Measurements from ENCODE around the gene RAD51D. TPM values are rescaled to one million over a fixed set of nuclear protein-coding genes. Genes with fewer than 3 reads are reported as not detected.

RAD51D gene
- polyA plus RNA-seq, 2 of the 4 experiments (the other 2 are of a cell fraction): 18.4 to 23.8 TPM

DNA sequence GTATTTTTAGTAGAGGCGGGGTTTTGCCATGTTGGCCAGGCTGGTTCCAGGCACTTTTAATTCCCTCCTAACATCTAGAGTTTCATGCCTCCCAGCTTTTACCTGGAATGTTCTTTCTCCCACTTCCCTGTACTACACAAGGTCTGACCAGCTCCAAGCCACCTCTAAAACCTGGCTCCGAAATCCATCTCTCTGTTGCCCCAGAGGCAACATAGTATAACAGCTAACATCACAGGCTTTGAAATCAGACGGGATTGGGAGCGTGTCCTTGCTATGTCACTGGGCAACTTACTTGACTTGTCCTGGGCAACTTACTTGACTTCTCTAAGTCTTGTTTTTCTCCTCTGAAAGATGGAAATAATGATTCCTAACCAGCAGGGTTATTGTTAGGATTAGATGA lies 43.1 kb upstream of the RAD51D start:
- no peak for TF ChIP-seq ESRRA (IDR thresholded peaks at IDR 0.05; ENCODE audit: borderline replicate concordance, low read length)
- TF ChIP-seq EHMT2 (IDR thresholded peaks at IDR 0.05; ENCODE audit: low read depth): no peak
- TF ChIP-seq, protein P1, sequence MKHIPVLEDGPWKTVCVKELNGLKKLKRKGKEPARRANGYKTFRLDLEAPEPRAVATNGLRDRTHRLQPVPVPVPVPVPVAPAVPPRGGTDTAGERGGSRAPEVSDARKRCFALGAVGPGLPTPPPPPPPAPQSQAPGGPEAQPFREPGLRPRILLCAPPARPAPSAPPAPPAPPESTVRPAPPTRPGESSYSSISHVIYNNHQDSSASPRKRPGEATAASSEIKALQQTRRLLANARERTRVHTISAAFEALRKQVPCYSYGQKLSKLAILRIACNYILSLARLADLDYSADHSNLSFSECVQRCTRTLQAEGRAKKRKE (CRISPR knock-in tag; IDR thresholded peaks at IDR 0.05; ENCODE audit: low read depth): no peak
- no peak for TF ChIP-seq JUN (IDR thresholded peaks at IDR 0.05)
- no peak for TF ChIP-seq RFX5 (IDR thresholded peaks at IDR 0.05)
- TF ChIP-seq NR3C1 (IDR thresholded peaks at IDR 0.05): no peak
- no peak for TF ChIP-seq ZNF302 (CRISPR knock-in tag; IDR thresholded peaks at IDR 0.05)
- no peak for TF ChIP-seq HOXB5 (CRISPR knock-in tag; IDR thresholded peaks at IDR 0.05)
- TF ChIP-seq MAFK (IDR thresholded peaks at IDR 0.05; ENCODE audit: partially characterized antibody): no peak
- TF ChIP-seq, protein P2, sequence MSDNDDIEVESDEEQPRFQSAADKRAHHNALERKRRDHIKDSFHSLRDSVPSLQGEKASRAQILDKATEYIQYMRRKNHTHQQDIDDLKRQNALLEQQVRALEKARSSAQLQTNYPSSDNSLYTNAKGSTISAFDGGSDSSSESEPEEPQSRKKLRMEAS (IDR thresholded peaks at IDR 0.05): no peak
- TF ChIP-seq ZFP36 (IDR thresholded peaks at IDR 0.05; ENCODE audit: borderline replicate concordance, partially characterized antibody): no peak
- TF ChIP-seq, protein P3, sequence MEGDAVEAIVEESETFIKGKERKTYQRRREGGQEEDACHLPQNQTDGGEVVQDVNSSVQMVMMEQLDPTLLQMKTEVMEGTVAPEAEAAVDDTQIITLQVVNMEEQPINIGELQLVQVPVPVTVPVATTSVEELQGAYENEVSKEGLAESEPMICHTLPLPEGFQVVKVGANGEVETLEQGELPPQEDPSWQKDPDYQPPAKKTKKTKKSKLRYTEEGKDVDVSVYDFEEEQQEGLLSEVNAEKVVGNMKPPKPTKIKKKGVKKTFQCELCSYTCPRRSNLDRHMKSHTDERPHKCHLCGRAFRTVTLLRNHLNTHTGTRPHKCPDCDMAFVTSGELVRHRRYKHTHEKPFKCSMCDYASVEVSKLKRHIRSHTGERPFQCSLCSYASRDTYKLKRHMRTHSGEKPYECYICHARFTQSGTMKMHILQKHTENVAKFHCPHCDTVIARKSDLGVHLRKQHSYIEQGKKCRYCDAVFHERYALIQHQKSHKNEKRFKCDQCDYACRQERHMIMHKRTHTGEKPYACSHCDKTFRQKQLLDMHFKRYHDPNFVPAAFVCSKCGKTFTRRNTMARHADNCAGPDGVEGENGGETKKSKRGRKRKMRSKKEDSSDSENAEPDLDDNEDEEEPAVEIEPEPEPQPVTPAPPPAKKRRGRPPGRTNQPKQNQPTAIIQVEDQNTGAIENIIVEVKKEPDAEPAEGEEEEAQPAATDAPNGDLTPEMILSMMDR (IDR thresholded peaks at IDR 0.05): no peak
- no peak for TF ChIP-seq RARB (CRISPR knock-in tag; IDR thresholded peaks at IDR 0.05)
- no peak for TF ChIP-seq CBX2 (IDR thresholded peaks at IDR 0.05; ENCODE audit: borderline replicate concordance, low read depth)
- TF ChIP-seq TFCP2L1 (CRISPR knock-in tag; IDR thresholded peaks at IDR 0.05): no peak
- no peak for TF ChIP-seq CHD2 (IDR thresholded peaks at IDR 0.05; ENCODE audit: low read length, partially characterized antibody)
- TF ChIP-seq, protein P4, sequence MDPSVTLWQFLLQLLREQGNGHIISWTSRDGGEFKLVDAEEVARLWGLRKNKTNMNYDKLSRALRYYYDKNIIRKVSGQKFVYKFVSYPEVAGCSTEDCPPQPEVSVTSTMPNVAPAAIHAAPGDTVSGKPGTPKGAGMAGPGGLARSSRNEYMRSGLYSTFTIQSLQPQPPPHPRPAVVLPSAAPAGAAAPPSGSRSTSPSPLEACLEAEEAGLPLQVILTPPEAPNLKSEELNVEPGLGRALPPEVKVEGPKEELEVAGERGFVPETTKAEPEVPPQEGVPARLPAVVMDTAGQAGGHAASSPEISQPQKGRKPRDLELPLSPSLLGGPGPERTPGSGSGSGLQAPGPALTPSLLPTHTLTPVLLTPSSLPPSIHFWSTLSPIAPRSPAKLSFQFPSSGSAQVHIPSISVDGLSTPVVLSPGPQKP (IDR thresholded peaks at IDR 0.05; ENCODE audit: low read depth, low read length): no peak
- DNase-seq (ENCODE audit: low read depth in 1 of 2, low spot score in 1 of 2) (no peak), ATAC-seq (no peak), FAIRE-seq (no peak)
- H3K4me1 ChIP-seq: no peaks in the 10 kb centered on the region
- POLR2A ChIA-PET: interaction anchor here (0.6 kb wide), 1 partner anchor 15 kb away, joined by 3 read pairs; the partner anchor contains the start of gene UNC45B
- no peak overlapping the region for H3K4me3 ChIP-seq
- no peak overlapping the region for H3K27ac ChIP-seq
- CTCF ChIA-PET: interaction anchor here (1.0 to 13.9 kb wide), 4 partner anchors 8 to 375 kb away, joined by 4 to 308 read pairs (median 8); partner anchors contain the start of gene SLFN12L
- 70% methylated on average over 4 of the region's 4 CpGs for WGBS (ENCODE audit: missing lambda C conversion rate)
- no peaks in the 10 kb centered on the region for H3K9me3 ChIP-seq
- no peak overlapping the region for H3K4me2 ChIP-seq

DNA sequence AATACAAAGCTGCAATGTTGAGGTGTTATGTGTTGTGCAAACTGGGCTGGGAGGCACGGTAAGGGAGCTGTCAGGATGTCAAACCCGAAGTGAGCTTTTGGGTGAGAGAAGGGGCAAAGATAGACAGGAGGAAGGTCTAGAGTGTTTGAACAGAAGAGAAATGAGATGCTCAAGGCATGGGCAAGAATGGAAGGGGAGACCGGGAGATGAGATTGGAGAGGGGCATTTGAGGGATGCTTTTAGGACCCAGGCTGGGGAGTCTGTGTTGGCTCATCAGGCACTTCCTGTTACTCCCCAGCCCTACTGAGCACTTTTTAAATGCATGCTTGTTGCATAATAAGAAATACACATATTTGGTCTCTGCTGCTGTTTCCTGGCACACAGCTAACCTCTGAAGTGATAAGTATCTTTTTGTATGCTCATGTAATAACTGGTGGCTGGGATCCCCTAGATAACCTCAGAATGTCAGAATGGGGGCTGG lies 41.7 kb upstream of the RAD51D start:
- ChIA-PET CTCF (interaction anchor here (0.9 to 1.5 kb wide), 2 partner anchors 15 to 378 kb away, joined by 4 to 5 read pairs; no protein-coding TSS in a partner anchor), POLR2A (no interaction called here)
- 41% methylated on average over 3 of the region's 3 CpGs for WGBS (ENCODE audit: missing lambda C conversion rate)
- Histone ChIP-seq H3K4me2 (no peak overlapping the region), H3K4me1 (no peaks in the 10 kb centered on the region), H3K4me3 (no peak overlapping the region), H3K27ac (no peak overlapping the region), H3K9me3 (no peaks in the 10 kb centered on the region)
- DNase-seq (ENCODE audit: low read depth in 1 of 2, low spot score in 1 of 2) (no peak), ATAC-seq (no peak), FAIRE-seq (no peak)
- TF ChIP-seq NFE2L2 (conservative IDR thresholded peaks at IDR 0.05; ENCODE audit: low read length) (no peak), HOXA7 (CRISPR knock-in tag; IDR thresholded peaks at IDR 0.05) (no peak), SREBF2 (IDR thresholded peaks at IDR 0.05) (no peak), JUNB (IDR thresholded peaks at IDR 0.05) (no peak), CHD2 (IDR thresholded peaks at IDR 0.05; ENCODE audit: low read length, partially characterized antibody) (no peak), CBX2 (IDR thresholded peaks at IDR 0.05; ENCODE audit: borderline replicate concordance, low read depth) (no peak), CHD4 (IDR thresholded peaks at IDR 0.05; ENCODE audit: borderline replicate concordance) (no peak), PHF8 (IDR thresholded peaks at IDR 0.05; ENCODE audit: borderline replicate concordance, low read depth) (no peak), NPAS2 (CRISPR knock-in tag; IDR thresholded peaks at IDR 0.05; ENCODE audit: borderline replicate concordance) (no peak), JUN (IDR thresholded peaks at IDR 0.05) (no peak)
- TF ChIP-seq, protein P5, sequence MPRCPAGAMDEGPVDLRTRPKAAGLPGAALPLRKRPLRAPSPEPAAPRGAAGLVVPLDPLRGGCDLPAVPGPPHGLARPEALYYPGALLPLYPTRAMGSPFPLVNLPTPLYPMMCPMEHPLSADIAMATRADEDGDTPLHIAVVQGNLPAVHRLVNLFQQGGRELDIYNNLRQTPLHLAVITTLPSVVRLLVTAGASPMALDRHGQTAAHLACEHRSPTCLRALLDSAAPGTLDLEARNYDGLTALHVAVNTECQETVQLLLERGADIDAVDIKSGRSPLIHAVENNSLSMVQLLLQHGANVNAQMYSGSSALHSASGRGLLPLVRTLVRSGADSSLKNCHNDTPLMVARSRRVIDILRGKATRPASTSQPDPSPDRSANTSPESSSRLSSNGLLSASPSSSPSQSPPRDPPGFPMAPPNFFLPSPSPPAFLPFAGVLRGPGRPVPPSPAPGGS (IDR thresholded peaks at IDR 0.05): no peak
- TF ChIP-seq, protein P6, sequence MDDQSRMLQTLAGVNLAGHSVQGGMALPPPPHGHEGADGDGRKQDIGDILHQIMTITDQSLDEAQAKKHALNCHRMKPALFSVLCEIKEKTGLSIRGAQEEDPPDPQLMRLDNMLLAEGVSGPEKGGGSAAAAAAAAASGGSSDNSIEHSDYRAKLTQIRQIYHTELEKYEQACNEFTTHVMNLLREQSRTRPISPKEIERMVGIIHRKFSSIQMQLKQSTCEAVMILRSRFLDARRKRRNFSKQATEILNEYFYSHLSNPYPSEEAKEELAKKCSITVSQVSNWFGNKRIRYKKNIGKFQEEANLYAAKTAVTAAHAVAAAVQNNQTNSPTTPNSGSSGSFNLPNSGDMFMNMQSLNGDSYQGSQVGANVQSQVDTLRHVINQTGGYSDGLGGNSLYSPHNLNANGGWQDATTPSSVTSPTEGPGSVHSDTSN (IDR thresholded peaks at IDR 0.05): no peak
- TF ChIP-seq, protein P7, sequence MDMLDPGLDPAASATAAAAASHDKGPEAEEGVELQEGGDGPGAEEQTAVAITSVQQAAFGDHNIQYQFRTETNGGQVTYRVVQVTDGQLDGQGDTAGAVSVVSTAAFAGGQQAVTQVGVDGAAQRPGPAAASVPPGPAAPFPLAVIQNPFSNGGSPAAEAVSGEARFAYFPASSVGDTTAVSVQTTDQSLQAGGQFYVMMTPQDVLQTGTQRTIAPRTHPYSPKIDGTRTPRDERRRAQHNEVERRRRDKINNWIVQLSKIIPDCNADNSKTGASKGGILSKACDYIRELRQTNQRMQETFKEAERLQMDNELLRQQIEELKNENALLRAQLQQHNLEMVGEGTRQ (IDR thresholded peaks at IDR 0.05): no peak
- TF ChIP-seq, protein P2 (IDR thresholded peaks at IDR 0.05): no peak
